HG03108 (cell line): ENCODE measurements around the gene PCED1B.

Source experiments
- ATAC-seq: cut with Tn5 transposase; IDR thresholded peaks from one replicate; pipeline ENCODE4 v1.9.1; 2021; ENCODE audit warnings: moderate library complexity; ENCODE audit not compliant: unreplicated experiment

PCED1B gene

DNA sequence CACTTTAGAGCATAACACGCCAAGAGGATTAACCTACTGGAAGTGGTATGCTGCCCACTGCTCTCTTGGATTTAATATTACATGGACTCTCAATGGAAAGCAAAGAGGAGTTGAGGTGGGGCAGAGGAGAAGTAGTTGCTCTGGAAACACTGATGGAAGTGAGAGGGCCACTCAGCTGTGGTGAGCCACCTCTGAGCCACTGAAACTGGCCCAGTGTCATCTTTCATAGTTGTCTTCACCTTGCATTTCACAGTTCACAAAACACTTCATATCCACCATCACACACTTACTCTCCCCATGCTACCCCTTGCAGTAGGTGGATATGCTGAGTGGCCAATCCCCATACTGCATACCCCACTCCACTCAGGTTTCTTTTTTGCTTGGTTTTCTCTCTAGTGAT lies 12.2 kb upstream of the PCED1B start:
- ATAC-seq = no peak

DNA sequence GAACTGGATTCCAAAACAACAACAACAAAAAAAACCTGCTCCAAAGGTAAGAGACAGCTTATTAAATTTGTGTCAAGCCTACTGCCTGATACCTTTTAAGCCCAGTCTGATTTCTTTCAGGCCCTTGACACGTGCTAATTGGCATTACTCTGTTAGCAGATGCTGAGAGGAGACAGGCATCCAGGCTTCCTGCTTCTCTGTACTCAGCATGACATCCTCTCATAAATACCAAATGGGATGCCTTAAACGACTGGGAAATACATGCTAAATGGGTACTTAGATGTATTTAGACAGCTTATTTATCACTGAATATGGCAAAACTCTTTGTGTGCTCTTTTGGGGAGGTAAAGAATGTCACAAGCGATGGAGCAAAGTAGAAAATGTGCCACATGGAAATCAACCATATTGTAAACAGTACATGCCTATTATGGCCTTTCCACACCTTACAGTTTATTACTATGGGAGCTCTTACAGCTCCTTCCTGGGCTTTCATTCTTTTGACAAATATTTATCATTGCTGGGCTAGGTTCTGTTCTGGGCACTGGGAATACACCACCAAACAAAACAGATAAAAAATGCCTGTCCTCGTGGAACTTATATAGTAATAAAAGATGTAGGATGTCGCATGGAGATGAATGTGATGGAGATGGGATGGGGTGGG lies 11.5 kb upstream of the PCED1B start:
- ATAC-seq = no peak

DNA sequence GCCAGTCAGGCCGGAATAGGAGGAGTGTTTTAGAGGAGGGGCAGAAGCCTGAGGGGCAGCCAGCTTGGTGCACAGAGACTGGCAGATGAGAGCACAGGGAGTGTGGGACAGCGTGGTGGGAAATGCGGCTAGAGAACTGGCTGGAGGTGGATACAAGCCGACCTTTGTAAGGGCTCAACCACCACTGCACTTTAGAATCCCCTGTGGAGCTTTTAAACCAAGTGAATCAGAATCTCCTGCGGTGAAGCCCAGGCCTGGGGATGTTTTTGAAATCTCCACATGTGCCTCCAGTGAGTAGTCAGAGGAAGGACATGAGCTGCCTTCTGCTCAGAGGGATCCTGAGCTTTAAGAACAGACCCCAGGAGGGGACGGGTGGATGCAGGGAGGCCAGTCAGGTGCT lies 10.9 kb upstream of the PCED1B start:
- no peak for ATAC-seq

DNA sequence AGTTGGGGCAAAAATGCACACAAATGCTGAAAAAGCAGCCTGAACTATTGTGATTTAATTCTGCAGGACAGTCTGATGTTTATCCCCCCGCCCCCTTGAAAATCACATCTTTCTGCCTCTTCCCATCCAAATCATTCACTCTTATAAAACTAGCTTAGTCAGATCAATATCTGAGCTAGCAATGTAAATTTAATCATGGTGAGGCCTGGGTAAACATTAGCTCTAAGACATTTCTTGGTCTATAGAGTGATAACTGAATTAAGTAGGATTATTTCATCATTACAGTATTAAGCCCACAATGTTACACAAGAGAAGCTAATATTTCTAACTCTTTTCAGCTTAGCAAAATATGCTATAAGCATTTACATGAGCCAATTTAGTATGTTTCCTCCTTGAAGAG lies 9.1 kb upstream of the PCED1B start:
- ATAC-seq = no peak

DNA sequence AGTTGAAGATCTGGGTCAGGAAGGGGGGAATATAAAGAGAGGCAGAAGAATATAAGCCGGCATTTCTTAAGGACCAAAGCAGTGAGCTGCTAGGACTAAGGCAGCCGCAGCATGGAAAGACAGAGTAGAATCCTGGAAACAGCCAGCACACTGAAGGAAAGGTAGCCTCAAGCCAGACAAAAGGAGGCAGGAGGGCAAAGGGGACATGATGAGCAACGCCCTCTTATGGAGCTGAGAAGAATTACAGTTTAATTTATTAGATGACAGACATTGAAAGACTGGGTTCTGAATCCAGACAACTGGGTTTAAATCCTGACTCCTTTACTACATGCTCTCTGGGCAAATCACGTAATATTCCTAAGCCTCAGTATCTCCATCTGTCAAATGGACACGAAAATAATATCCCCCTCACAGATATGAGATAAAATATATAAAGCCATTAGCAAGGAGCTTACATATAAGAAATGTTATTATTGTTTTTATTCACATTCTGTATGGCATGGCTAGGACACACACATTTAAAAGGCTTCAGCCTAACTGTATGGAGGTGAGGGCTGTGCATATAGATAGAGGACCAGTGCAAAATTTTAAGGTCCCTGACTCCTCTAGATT lies 8.1 kb upstream of the PCED1B start:
- ATAC-seq = no peak

DNA sequence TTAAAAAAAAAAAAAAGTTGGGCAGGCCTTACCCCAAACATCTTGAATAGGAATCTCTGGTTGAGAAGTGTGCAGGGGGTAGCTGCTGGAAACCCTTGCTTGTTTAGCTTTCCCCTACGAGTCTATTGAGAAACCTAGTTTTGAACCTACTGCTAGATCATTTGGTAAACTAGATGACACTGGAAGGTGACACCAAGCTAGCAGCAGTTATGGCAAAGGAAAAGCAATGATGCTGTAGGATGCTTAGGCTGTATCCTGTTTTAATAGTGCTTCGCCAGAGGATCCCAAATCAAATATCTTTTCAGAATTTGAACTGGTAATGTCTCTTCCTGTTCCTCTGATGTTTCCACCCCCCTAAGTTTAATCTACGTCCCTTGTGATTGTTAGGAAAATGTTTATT lies 5.5 kb upstream of the PCED1B start:
- no peak for ATAC-seq

DNA sequence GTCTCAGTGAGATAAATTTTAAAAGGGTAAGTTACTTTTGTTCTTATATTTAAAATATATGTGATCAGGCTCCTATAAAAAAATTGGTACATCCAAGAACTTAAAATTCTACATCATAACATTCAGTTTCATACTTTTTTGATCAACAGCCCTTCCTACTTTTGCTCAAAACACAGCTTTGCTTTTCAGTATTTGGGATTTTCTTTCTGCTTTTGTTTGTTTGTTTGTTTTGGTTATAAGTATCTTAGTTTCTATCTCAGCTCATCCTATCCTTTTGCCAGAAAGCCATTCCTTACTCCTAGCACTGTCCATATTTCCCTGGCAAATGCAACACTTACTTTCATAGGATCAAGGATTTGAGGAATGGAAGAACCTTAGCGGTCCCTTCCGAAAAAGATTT lies 4.7 kb upstream of the PCED1B start:
- no peak for ATAC-seq

DNA sequence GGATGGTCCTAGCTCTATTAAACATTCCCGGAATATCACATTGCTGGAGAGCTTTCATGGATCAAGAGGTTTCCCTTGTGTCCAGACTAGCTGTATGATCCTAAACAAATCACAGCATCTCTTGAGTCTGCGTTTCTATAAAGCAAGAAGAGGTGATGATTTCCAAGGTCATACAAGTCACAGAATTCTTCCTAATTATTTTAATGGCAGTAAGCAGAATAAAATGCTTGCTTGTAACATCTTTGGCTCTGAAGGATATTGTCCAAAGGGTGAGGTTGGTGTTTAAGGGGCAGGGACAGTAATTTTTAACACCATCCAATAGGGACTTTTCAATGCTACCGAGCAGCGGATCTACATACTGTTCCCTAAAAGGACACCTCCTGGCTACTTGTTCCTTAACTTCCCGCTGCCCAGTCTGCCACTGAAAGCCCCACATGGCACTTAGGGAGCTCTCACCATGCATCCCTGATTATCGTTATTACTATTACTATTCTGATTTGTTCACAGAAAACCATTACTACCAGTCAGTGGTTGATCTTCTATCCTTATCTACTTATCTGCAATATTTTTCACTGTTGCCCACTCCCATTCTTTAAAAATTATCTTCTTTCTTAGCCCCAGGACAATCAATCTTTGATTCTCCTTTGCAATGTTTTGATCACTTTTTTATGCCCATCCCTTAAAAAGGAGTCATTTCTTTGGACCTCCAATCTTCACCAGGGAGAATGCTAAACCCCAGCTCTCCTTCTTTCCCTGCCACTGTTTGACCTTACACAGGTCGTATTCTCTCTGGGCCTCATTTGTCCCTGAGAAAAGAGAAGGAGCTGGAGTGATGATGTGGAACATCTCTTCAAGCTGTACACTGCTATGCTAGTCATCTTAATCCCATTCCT lies 4.0 kb upstream of the PCED1B start:
- ATAC-seq = no peak

DNA sequence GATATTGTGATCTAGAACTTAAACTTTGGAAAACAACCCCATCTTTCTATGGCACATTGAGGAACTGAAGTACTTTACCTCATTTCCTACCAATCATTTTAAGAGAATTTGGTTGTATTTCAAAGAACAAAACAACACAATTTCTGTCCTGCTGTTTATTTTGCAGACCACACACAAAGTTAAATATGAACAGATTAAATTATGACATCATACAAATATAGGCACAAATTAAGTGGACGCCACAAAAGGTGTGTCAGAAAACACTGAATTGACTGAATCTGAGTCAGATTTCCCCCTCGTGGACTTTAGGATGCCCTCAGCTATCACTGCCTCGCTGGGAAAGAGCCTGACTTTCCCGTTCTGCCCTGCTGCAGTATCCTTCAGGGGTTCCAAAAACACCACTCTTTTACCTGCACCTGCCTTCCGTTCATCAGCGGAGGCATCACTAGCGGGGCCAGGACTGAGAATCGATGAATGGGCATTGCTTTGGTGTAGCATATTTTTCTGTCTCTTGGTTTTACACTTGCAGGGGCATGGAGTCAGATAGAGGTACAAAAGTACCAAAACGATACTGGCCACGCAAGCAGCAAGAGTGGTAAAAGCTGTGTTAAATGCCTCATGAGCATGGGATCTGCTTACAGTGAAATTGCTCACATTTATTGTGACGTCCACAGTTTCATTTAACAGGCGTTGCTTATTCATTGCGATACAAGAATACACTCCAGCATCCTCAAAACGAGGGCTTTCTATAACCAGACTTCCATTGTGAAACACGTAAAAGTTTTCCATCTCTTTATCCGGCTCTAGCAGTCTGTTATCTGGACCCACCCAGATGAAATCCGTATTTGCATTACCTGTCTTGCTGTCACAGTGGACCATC lies 2.0 kb upstream of the PCED1B start:
- ATAC-seq = no peak

DNA sequence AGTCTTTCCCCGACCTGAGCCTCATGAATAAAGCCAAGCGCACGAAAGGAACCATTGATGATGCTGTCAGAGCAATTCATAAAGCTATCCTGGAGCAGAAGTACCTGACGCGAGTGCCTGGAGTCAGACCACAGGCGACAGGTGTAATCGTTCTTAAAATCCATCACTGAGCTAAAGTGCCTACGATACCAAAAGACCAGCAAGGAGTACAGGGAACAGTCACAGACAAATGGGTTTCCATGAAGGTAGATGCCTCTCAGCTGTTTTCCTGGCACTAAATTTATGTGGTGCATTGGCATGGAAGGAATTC lies 1.4 kb upstream of the PCED1B start:
- ATAC-seq = no peak

DNA sequence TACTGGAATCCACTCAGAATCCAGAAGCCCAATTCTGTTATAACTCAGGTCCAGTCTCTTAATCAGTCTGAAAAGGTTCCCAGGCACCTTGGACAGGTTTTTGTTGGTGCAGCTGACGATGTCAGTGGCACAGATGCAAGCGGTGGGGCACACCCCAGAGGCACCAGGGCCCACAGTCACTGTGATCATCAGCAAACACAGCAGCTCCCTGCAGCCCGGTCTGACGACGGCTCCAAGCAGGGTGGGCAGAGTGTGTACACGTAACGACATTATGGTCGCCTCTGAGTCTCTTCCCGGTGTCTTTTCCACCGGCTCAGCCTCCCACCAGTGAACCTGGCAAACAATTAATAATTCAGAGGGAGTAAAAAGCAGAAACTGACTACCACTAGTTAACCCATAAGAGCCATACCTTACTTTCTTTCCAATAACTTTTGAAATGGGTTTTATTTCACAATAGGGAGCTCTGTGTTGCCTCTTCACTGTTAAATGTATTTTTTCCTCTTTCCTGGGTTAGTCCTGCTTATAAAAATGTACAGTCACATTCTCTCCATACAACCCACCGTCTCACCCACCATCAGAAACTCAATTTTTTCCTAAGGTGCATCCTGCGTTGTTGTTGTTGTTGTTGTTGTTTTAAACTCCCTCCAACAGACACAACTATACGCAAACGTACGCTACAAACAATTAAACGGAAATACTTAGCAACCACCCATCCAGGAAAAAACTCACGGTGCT lies 521 bp upstream of the PCED1B start:
- ATAC-seq = no peak

DNA sequence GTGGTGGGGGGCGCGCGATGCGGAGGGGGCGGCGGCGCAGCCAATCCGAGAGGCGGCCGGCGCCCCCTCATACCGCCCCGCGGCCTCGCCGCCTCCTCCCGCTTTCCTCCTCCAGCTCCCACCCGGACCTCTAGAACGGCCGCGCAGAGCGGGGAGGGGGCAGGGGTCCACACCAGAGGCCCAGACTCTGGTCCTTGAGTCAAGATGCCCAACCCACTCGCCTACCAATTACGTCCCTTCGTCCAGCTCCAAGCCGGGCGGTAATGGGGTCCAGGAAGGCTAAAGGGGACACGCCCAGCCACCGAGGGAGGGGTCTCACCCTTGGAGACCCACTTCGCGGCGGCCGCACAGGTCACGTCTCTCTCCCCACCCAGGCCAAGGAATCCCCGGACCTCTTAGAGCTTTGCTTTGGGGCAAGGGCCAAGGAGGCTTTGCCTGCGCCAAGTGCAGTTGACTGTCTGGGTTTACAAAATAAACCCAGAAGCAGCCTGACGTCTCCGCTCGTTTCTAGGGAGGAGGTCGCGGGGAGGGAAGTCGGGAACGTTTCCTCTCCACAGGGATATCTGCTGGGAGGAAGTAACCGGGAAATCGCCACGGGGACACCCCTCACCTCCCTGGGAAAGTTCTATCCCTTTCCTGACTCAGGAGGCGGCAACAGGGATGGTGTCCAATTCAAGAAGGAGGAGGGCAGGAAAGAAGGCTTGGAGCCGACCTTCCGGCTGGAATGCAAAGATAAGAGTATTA lies 732 bp downstream of the PCED1B start:
- no peak for ATAC-seq

DNA sequence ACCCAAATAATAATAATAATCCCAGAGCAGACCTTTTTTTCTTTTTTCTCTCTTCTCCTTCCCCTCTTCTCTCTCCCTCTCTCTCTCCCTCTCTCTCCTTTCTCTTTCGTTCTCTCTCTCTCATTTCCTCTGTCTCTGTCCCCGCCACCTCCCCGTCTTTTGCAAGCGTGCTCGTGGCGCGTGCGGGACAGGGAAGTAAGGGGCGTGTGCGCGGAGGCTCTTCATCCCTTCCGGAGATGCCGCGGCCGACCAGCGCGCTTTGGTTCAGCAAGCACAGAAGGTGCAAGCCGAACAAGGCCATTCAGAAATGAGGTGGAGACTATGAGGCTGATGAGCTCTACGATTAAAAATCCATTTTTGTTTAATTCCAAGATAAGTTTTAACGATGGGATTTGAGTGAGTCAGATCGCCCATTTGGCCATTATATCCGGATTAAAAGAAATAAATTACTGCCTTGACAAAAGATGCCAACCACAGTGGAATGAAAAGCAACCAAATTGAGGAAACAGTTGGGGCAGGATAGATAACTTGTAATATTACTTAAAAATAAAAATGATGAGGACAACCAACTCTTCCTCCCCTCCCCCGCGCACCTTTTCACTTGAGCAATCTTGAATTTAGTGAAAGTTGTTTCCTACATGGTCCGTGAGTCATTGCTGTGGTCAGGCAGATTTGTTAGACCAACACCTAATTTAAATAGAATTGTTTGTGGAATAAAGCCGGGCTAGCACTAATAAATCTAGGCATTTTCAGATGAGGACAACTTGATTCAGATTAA lies 1.5 kb downstream of the PCED1B start:
- ATAC-seq = no peak

DNA sequence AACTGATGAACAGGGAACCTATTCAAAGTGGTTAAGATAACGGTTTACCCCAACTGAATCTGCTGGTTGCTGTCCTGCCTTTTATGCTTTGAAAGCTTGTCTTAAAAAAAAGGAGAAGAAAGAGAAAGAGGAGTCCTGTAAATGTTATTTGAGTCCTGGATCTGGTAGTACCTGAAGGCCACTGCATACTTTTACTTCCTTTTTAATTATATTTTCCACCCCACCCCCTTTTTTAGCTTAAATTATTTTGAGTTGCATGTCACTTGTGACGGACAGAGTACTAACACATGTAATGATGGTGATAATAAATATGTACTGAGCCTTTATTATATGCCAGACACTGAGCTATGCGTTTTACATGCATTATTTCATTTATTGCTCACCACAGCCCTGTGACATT lies 2.9 kb downstream of the PCED1B start:
- ATAC-seq = no peak

DNA sequence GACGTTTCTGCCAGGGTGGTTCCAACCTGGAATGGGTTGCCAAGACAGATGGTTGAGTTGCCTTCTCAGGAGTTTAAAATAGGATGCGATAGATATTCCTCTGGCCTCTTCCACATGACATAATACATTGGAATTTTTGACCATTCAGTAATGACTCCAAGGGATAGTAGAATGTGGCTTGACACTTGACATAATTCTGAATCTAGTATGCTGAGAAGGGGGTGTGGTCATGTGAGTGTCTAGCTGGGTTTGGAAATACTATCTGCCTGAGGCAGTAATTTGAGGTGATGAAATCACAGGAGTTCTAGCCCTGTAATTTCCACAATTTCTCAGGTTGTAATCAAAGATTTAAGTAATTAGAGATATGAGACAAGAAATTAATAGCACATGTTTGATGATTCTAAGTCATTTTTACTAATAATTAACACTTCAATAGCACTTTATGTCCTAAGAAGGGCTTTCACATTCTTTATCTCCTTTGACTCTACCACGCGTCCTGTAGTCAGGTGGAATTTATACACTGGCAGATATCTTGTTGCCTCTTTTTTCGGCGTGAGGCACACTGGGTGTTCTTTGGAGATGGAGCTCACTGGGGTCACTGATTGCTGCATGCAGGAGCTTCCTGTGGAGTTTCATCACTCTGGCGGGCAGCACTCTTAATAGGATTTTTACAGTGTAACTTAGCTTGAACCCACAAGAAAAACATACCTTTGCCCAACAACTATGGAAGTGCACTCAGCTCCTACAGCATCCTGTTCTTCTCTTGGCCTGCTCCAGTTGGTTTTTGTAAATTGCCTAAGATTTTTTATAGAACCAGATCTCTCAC lies 3.6 kb downstream of the PCED1B start:
- no peak for ATAC-seq

DNA sequence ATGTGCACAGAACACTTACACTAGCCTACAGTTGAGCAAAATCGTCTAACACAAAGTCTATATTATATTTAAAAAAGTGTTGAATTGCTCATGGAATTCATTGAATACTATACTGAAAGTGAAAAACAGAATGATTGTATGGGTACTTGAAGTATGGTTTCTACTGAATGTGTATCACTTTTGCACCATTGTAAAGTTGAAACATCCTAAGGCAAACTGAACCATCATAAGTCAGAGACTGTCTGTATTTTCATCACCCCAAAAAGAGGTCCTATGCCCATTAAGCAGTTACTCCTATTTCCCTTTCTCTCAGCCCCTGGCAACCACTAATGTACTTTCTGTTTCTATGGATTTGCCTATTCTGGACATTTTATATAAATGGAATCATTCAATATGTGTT lies 4.8 kb downstream of the PCED1B start:
- no peak for ATAC-seq

DNA sequence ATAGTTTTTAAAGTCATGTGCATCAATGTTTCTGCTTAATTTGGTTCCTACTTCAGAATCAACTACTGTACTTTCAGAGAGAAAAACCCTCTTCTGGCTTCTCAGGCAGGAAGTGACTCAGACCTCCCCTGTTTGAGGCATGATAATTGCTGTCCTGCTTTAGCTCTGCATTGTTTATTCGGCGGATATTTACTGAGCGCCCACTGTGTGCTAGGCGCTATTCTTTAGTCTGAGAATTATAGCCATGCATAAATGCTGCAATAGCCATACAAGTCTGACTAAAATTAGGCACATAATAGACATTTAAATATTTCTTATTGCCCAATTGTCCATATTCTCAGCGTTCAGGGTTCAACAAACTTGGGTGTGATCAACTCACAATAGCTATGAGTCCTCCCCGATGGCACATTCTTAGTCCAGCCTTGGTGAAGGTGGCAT lies 6.4 kb downstream of the PCED1B start:
- ATAC-seq = no peak

DNA sequence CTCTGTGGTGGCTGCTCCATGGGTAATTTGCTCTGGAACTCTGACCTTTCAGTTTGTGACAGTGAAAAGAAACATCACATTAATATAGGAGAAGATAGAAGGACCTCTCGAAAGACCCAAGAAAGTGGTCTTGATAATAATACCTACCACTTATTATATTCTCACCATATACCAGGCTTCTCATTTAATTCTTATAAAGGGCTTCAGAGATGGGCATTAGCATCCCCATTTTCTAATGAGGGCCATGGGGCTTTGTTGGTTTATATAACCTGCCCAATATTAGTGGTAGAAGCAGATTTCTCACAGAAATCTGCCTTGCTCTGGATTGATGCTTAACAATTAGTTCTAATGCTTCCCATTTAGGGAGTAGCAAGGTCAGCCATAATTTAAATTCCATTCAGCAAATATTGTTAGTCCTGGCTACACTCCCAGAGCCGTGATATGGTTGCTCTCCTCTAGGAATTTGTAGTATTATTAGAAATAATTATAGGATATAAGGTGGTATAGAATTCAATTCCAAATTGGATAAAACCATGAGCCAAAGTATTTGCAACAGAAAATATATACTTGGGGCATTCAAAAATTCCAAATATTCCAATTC lies 7.8 kb downstream of the PCED1B start:
- ATAC-seq = no peak
